A549 (cell line): ENCODE measurements around the gene DNMT1.

Source experiments
- CTCF ChIP-seq: fragments of >200 bp; sonication (Bioruptor Twin); formaldehyde crosslinking; IDR thresholded peaks from 3 replicates; pipeline ENCODE4 v1.5.1; 2016
- MYC ChIP-seq: IDR thresholded peaks from 2 replicates; pipeline ENCODE4 v1.6.1; 2012; ENCODE audit warnings: mild to moderate bottlenecking, inconsistent platforms, low read length, improper control_type of control experiment, borderline replicate concordance
- POLR2A ChIP-seq: IDR thresholded peaks from 2 replicates; pipeline ENCODE4 v1.6.1; 2012; ENCODE audit warnings: mild to moderate bottlenecking, low read length
- POLR2AphosphoS2 ChIP-seq: conservative IDR thresholded peaks from 2 replicates; pipeline ENCODE4 v1.6.1; 2012; ENCODE audit warnings: low read length, improper control_type of control experiment, inconsistent platforms
- RARB ChIP-seq: fragments of 250-450 bp; sonication (Bioruptor Pico); IDR thresholded peaks from 2 replicates; pipeline ENCODE4 v1.8.0; 2021; ENCODE audit warnings: mild to moderate bottlenecking, moderate library complexity
- REST ChIP-seq: fragments of 200-600 bp; sonication (generic); IDR thresholded peaks from 2 replicates; pipeline ENCODE4 v1.6.1; 2016; ENCODE audit warnings: antibody characterized with exemption, mild to moderate bottlenecking, moderate library complexity
- RFX5 ChIP-seq: fragments of 450-650 bp; IDR thresholded peaks from 2 replicates; pipeline ENCODE4 v1.7.1; 2014; ENCODE audit warnings: antibody characterized with exemption, mild to moderate bottlenecking, moderate library complexity

DNA sequence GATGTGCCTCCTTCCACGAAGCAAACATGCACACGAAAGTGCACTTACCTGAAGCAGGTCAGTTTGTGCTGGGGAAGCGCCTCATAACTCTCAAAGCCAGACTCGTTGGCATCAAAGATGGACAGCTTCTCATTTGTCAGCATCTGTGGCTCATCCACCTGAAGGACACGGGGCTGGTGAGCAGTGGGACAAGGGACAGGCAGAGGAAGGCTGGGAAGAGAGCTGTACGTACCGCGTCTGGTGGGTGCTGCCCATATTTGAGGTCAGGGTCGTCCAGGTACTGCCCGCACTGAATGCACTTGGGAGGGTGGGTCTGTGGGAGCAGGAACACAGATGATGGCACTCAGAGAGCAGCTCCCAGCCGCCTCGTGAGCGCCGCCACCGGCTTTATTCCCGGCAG is 35.1 kb downstream of the DNMT1 start:
- TF ChIP-seq POLR2A (no peak), CTCF (no peak), RARB (CRISPR knock-in tag) (no peak), RFX5 (no peak), MYC (no peak), POLR2AphosphoS2 (no peak), REST (no peak)
